T47D (cell line): ENCODE results near the gene SLC7A8.

ENCODE experiments used
- DNase-seq, 2 experiments: peaks; one replicate each; pipeline versions ENCODE4 v3.0.0 to v3.0.0-alpha.2; 2011 to 2012; ENCODE audit warnings: low read depth in 1 of 2, low spot score in 1 of 2
- JUND ChIP-seq: IDR thresholded peaks from 2 replicates; pipeline ENCODE4 v1.6.1; 2012; ENCODE audit warnings: low read depth
- in situ Hi-C: cut with HindIII; loops from 2 replicates; pipeline ENCODE4 v1.10.0; 2016; ENCODE audit warnings: low sequenced_read_pairs, low pct_unique_long_range_greater_than_20kb

Gene SLC7A8

DNA sequence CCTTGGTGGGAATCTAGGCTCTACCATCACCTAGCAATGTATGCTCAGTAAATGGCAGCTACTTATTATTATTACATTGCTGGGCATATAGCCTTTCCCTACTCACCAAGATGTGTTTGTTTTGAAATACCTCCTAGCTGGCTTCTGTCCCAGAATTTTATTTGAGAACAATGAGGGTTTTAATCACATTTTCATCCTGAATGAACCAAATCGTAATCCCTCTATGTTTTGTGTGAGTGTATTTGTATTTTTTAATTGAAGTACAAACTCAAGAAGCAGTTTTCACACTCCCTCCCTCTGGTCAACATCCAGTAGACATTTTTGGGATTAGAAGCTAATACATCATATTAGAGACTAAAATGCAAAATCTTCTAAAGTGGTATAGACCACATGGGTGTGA, 7.6 kb downstream of the SLC7A8 start:
- DNase-seq: no peak
- in situ Hi-C loops: no loop called here
- no peak for TF ChIP-seq JUND

DNA sequence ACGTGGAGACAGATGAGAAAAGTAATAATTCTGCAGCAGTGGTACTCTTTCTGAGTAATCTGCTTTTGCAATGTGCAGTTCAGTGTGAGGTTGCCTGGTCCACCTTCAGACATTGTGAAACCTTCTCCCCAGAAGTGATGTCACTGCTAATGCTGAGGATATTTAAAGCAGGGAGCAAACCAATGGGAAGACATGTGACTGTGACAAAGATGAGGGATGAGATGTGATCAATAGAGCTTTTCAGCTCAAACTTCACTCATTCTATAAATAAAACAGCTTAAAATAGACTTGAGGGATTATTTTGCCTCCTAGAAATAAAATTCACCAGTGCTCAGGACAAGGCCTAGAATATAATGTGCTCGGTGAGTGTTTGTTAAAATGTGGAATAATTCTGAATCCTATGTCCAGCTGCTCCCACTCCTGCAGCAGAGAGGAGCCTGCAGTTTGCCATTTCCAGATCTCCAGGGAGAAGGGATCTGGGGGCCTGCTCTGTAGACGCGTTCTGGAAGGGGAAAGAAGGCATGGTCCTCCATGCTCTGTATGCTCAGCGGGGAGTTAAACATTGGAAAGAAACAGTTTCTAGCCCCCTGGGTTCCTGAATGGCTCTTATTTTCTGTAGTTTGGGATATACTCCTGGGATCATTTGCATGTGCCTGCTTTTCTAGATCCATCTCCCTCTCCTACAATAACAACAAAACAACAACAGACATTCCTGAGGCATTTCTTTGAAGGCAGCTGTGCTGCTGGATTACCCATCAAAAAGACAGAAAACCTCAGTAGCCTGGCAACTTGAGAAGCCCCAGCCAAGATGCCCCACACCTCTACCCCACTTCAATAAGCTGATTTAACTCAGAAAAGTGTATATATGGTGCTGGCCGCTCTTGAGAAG, 8.9 kb downstream of the SLC7A8 start:
- peak in 1 of 2 experiments; percentile 23 for DNase-seq
- in situ Hi-C loops: no loop called here
- TF ChIP-seq JUND: no peak

DNA sequence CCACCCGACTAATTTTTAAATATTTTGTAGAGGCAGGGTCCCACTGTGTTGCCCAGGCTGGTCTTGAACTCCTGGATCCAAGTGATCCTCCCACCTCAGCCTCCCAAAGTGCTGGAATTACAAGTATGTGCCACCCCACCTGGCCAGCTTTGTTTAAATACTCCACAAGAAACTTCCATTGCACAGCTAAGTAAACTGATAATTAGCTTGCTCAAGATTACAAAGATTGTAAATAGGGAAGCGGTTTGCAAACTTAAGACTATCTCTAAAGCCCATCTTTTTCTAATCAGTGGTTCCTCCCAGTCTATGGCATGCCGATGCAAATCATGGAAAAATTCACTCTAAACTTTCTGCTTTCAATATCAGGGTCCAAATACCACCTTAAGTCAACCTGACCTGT, 9.7 kb downstream of the SLC7A8 start:
- DNase-seq: peak in 1 of 2 experiments; percentile 41
- TF ChIP-seq JUND: no peak
- in situ Hi-C loops: no loop called here

DNA sequence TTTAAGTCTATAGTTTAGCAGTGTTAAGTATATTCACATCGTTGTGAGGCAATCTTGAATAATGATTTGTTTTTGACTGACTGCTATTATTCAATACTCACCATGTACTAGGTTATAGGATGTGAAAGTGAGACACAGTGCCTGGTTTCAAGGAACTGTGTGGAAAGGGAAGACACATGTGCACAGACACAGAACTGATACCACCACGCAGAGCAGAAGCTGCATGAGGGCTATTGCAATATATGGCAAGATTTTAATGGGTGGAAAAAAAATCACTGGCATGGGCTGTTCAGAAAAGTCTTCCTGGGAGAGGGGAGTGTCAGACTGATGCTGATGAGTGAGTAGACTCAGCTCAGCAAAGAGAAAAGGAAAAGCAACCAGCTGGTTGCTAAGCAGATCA, 10.4 kb downstream of the SLC7A8 start:
- DNase-seq: no peak
- TF ChIP-seq JUND: no peak
- in situ Hi-C loops: no loop called here

DNA sequence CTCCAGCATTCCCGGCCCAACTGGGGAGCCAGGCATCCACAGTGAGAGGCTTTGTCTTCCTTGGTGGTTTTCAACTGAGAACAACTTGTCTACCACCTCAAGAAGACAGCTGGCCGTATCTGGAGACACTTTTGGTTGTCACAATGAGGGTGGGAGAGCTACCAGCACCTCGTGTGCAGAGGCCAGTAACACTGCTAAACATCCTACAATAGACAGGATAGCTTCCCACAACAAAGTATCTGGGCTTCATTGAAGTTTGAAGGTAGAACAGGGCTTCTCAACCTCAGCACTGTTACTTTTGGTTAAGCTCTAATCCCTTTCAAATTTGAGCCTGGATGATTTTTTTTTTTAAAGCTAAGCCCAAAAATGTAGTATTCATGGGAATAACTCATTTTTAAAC, 10.9 kb downstream of the SLC7A8 start:
- TF ChIP-seq JUND: no peak
- in situ Hi-C loops: no loop called here
- no peak for DNase-seq

DNA sequence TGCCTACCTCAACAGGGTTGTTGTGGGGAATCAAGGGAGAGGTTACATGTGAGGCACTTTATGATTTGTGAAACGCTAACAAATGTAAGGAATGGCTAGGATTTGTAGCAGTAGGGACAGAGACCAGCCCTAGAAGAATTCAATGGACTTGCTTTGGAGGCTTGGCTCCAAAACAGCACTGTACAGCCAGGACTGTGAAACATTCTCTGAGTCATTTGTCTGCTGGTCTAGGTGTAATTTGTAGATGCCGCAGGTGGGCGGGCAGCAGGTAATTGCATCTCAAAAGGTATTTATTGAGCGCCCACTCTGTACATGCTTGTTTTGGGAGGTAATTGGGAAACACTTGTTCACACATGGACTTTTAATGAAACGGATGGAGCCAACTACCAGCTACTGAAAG, 11.4 kb downstream of the SLC7A8 start:
- no peak for TF ChIP-seq JUND
- no peak for DNase-seq
- in situ Hi-C loops: no loop called here

DNA sequence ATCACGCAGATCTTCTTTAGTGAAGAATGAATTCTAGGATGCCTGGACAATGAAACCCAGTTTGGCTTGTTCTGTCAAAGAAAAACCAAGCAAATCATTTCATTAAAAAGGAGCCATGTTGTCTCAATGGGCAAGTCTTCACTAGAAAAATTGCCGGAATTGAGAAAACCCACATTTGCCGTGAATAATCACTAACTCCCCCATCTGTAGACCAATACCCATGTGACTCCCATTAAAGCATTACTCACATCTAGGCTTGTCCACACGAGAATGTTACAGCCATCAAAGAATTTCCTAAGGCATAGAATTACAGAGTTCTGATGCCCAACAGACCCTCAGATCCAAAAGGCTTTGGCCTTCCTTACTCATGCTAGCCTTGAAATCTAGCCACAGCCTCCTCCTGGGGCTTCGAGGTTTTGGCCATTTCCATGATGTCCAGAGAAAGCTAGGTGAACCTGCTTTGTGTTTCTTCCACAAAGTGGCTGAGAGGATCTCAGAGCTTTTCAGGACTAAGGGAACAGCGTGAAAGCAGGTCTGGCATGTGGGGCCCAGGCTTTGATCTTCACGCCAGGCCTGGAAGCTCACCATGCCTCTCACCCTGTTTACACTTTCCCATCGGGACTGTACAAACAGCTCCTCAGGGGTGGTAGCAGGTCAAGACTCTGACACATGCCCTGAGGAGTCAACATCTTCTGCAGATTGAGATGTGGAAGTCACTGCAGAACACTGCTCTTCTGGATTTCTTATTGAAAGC, 12.1 kb downstream of the SLC7A8 start:
- peak in 1 of 2 experiments; percentile 37 for DNase-seq
- no peak for TF ChIP-seq JUND
- in situ Hi-C loops: no loop called here

DNA sequence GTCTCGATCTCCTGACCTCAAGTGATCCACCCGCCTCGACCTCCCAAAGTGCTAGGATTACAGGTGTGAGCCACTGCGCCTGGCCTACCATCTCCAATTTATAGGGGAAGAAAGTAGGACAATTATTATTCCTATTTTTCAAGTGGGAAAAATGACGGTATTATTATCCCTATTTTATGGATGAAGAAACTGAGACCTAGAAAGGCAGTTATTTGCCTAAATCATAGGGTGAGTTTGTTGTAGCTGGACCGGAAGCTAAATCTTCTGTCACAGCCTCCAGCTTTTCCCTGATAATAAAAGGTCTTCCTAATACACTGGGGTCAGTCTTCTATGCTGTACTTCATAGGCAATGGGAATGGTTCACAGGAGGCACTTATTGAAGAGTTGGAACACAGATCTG, 13.8 kb downstream of the SLC7A8 start:
- TF ChIP-seq JUND: no peak
- in situ Hi-C loops: no loop called here
- DNase-seq: no peak

DNA sequence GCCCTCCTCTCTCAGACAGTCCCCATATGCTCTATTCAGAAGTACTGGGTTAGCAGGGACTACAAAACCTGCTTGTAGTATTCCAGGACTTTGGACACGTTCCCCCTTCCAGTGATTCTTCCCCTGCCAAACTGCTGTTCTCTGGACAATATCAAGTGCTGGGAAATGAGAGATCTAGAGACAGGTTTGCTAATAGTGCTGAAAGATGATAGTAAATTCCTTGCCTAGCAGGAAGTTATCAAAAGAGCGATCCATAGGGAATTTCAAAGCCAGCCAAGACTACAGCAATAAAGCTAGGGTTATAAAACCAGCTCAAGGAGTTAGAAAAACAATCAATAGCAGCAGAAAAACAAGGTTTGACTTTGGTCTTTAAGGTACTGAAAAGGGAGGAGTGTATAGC, 15.2 kb downstream of the SLC7A8 start:
- TF ChIP-seq JUND: no peak
- in situ Hi-C loops: no loop called here
- DNase-seq: no peak

DNA sequence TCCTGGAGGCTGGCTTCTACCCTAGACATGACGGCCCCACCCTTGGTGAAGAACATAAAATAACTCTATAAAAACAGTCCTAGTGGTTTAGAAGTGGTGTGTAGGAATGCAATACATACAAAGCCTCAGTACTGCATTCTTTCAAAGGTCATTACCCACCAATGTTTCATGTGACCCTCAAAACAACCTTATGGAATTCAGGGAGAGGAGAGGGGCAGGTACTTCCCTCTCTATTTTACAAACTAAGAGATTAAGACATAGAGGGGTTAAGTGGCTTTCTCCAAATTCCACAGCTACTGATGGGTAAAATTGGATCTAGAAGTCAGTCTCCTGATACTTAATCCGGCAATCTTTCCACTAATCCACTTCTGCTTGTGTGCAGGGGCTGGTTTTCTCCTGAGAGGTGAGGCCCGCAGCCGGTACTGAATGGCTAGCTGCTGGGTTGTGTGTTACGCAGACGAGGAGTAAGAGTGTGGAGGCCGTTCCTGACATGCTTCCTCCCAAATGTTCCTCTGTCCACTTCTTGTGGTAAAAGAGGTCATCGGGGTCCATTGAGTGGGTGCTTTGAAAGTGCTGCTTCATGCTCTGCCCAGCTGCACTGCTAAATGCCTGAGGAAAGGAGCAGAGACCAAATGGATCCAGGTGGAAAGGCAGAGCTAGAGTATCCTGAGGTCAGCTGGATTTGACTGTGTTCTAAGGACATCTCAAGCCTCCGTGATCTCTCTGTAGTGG, 16.2 kb downstream of the SLC7A8 start:
- TF ChIP-seq JUND: no peak
- no peak for DNase-seq
- in situ Hi-C loops: no loop called here

DNA sequence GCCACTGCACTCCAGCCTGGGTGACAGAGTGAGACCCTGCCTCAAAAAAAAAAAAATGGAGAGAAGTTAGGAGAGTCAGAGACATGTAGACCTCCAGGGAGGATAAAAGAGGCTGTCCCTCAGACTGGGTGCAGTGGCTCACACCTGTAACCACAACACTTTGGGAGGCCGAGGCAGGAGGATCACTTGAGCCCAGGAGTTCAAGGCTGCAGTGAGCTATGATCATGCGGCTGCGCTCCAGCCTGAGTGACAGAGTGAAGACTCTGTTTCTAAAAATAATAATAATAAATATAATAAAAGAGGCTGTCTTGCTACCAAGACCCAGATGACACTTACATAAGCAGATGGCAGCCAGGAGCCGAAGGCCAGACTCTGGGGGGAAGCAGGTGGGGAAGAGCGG, 18.5 kb downstream of the SLC7A8 start:
- in situ Hi-C loops: no loop called here
- TF ChIP-seq JUND: no peak

DNA sequence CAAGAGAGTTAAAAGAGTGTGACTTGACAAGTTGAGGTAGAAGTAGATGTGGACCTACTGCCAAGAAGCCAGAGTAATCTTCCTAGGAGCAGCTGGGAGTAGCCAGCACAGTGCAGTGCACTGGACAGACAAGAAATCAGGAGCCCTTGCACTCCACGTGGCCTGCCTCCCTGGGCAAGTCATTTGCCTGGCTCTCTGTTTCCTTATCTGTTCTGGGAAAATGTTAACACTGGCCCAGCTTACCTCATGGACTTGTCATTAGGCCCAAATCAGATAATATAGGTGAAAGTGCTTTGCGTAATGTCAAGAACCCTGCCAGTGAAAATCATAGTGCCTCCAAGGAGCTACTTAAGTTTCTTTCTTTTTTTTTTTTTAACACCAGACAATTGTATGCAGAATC, 19.2 kb downstream of the SLC7A8 start:
- in situ Hi-C loops: no loop called here
- no peak for TF ChIP-seq JUND

More for the DNA sequence above, 18.5 kb downstream of the SLC7A8 start:
- DNase-seq: no peak

DNA sequence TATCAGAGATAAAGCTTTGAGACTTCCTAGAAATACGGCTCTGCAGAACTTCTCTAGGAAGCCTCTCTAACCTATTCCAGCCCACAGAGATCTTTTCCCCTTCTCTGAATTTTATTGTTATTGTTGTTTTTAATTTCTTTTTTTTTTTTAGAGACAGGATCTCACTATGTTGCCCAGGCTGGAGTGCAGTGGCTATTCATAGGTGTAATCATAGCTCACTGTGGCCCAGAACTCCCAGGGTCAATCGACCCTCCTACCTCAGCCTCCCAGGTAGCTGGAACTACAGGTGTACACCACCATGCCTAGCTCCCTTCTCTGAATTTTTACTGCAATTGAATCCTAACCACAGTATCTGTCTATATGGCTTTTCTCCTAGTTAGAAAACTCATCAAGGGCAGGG, 19.6 kb downstream of the SLC7A8 start:
- no peak for DNase-seq
- TF ChIP-seq JUND: no peak
- in situ Hi-C loops: no loop called here

More for the DNA sequence above, 19.2 kb downstream of the SLC7A8 start:
- DNase-seq: no peak
